Chondrocyte (in vitro differentiated cells): ENCODE measurements around the gene THNSL1. TPM values are rescaled to one million over a fixed set of nuclear protein-coding genes. Genes with fewer than 3 reads are reported as not detected.
A peak's percentile ranks its signal among the peaks of the same experiment; 100 is the strongest.

Experiments used
- DNase-seq: peaks from one replicate; pipeline ENCODE4 v3.0.0; 2021; ENCODE audit warnings: mixed read lengths, low spot score
- H3K27ac Mint-ChIP-seq: one replicate; pipeline ENCODE4 v1.8.0; 2021; ENCODE audit warnings: mild to moderate bottlenecking, moderate library complexity, mixed read lengths; ENCODE audit not compliant: unreplicated experiment
- H3K27me3 Mint-ChIP-seq: 2 replicates; pipeline ENCODE4 v1.8.0; 2021; ENCODE audit warnings: low read depth, mixed read lengths
- H3K36me3 Mint-ChIP-seq: 2 replicates; pipeline ENCODE4 v1.8.0; 2021; ENCODE audit warnings: low read depth, mixed read lengths
- H3K4me1 Mint-ChIP-seq: 2 replicates; pipeline ENCODE4 v1.8.0; 2021; ENCODE audit warnings: low read depth, mild to moderate bottlenecking, mixed read lengths
- H3K4me3 Mint-ChIP-seq: one replicate; pipeline ENCODE4 v1.8.0; 2021; ENCODE audit warnings: mild to moderate bottlenecking, moderate library complexity, mixed read lengths; ENCODE audit not compliant: unreplicated experiment
- H3K9me3 Mint-ChIP-seq: 2 replicates; pipeline ENCODE4 v1.8.0; 2021; ENCODE audit warnings: low read depth, mixed read lengths
- CTCF ChIP-seq: fragments of 200-600 bp; sonication (generic); IDR thresholded peaks from 2 replicates; pipeline ENCODE4 v1.5.0; 2021; ENCODE audit warnings: antibody characterized with exemption, mild to moderate bottlenecking, moderate library complexity
- total RNA-seq: library from RNA; stranded (reverse); gene quantifications from 3 replicates; pipeline ENCODE4 v1.2.1, GENCODE V29; 2021

The THNSL1 gene
- total RNA-seq, 1 donor from 2014 or later: 3.0 TPM

GRCh38 chr10:24989867-24990266, 26.5 kb upstream of the THNSL1 start:
- no peaks in the 10 kb centered on the region for H3K9me3 Mint-ChIP-seq
- no peaks in the 10 kb centered on the region for H3K36me3 Mint-ChIP-seq
- no peak for DNase-seq
- no peaks in the 10 kb centered on the region for H3K27me3 Mint-ChIP-seq
- peak; percentile 88 for TF ChIP-seq CTCF
- H3K4me3 Mint-ChIP-seq: no peak overlapping the region
- peaks cover 7% of the 10 kb centered on the region for H3K4me1 Mint-ChIP-seq
- no peak overlapping the region for H3K27ac Mint-ChIP-seq

- H3K27me3 Mint-ChIP-seq: no peaks in the 10 kb centered on the region
- TF ChIP-seq CTCF: no peak
- H3K36me3 Mint-ChIP-seq: no peaks in the 10 kb centered on the region
- DNase-seq: no peak
- no peak overlapping the region for H3K4me3 Mint-ChIP-seq
- no peaks in the 10 kb centered on the region for H3K9me3 Mint-ChIP-seq
- no peak overlapping the region for H3K27ac Mint-ChIP-seq
- peaks cover 7% of the 10 kb centered on the region for H3K4me1 Mint-ChIP-seq
Measured at GRCh38 chr10:24991298-24991697, 25.1 kb upstream of the THNSL1 start.

- Mint-ChIP-seq H3K36me3 (no peaks in the 10 kb centered on the region), H3K9me3 (no peaks in the 10 kb centered on the region), H3K4me1 (peaks cover 7% of the 10 kb centered on the region), H3K27me3 (no peaks in the 10 kb centered on the region), H3K27ac (no peak overlapping the region), H3K4me3 (no peak overlapping the region)
- no peak for DNase-seq
- TF ChIP-seq CTCF: no peak
Measured at GRCh38 chr10:24992512-24993133, 23.8 kb upstream of the THNSL1 start.

GRCh38 chr10:24993237-24993958, 23.0 kb upstream of the THNSL1 start:
- Mint-ChIP-seq H3K9me3 (no peaks in the 10 kb centered on the region), H3K4me1 (peaks cover 7% of the 10 kb centered on the region), H3K36me3 (no peaks in the 10 kb centered on the region), H3K27me3 (no peaks in the 10 kb centered on the region), H3K27ac (no peak overlapping the region), H3K4me3 (no peak overlapping the region)
- no peak for TF ChIP-seq CTCF
- DNase-seq: no peak

GRCh38 chr10:24995072-24995471, 21.3 kb upstream of the THNSL1 start:
- no peak for TF ChIP-seq CTCF
- DNase-seq: no peak
- Mint-ChIP-seq H3K4me3 (no peak overlapping the region), H3K36me3 (no peaks in the 10 kb centered on the region), H3K27me3 (no peaks in the 10 kb centered on the region), H3K9me3 (peaks cover 6% of the 10 kb centered on the region), H3K4me1 (peaks cover 4% of the 10 kb centered on the region), H3K27ac (no peak overlapping the region)
